Bronchial epithelial cell (primary cell): ENCODE data around the gene SEC24D. TPM values are rescaled to one million over a fixed set of nuclear protein-coding genes. Genes with fewer than 3 reads are reported as not detected.

ENCODE experiments used
- DNase-seq: peaks from one replicate; pipeline ENCODE4 v3.0.0-alpha.2; 2010; ENCODE audit warnings: low read depth
- FAIRE-seq: peaks from 2 replicates; lab custom pipeline; 2011; peaks lifted over from hg19 to GRCh38; lab: Jason Lieb, UNC
- H3K27me3 ChIP-seq: 2 replicates; pipeline ENCODE4 v1.5.1; 2011; ENCODE audit warnings: low read length; ENCODE audit not compliant: control insufficient read depth, insufficient read depth
- H3K36me3 ChIP-seq: 2 replicates; pipeline ENCODE4 v1.5.1; 2011; ENCODE audit warnings: low read length; ENCODE audit not compliant: control insufficient read depth, insufficient read depth
- H3K4me3 ChIP-seq: 2 replicates; pipeline ENCODE4 v1.5.1; 2011; ENCODE audit warnings: mild to moderate bottlenecking, low read depth, low read length, control low read depth
- CTCF ChIP-seq: IDR thresholded peaks from 2 replicates; pipeline ENCODE4 v1.5.1; 2011; ENCODE audit warnings: mild to moderate bottlenecking, moderate library complexity, low read length, control low read depth, inconsistent platforms; ENCODE audit not compliant: insufficient read depth, severe bottlenecking
- total RNA-seq: library from RNA; depleted of rRNA; stranded (reverse); fragments of >200 nt; gene quantifications from 2 replicates; pipeline ENCODE4 v1.2.1, GENCODE V29; 2014

SEC24D gene
- total RNA-seq, 1 donor from 2014 or later = 18.4 TPM

DNA sequence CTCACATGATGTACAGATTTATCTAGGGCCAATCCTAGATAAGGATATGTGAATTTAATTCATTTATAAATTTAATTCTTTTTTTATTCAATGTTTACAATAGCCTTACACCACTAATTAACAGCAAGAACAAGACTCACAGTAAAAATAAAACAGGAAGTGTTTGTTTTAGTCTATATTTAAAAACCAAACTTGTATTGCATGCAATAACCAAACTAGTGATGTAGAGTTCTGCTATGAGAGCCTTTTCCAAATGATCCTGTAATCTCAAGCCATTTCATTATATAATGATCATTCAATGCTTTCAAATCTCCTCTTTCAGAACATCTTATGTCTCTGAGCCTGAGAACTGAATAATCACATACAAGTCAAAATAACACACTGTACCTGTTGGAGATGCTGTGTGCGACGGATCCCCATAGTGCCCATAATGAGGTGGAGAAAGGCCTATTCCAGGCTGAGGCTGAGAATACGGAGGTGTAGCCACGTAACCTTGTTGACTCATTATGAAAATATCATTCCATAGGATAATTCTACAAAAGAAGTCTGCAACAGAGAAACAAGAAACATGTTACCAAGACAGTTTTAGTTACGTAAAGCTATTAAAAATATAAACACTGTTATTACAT, 2.6 kb downstream of the SEC24D start:
- FAIRE-seq (no peak), DNase-seq (peak; percentile 33)
- no peaks in the 10 kb centered on the region for H3K27me3 ChIP-seq
- TF ChIP-seq CTCF = no peak
- no peak overlapping the region for H3K4me3 ChIP-seq
- H3K36me3 ChIP-seq = peaks cover 3% of the 10 kb centered on the region

GRCh38 chr4:118829107-118829506, 6.8 kb downstream of the SEC24D start:
- Histone ChIP-seq H3K36me3 (peaks cover 3% of the 10 kb centered on the region), H3K27me3 (no peaks in the 10 kb centered on the region), H3K4me3 (no peak overlapping the region)
- FAIRE-seq (no peak), DNase-seq (no peak)
- TF ChIP-seq CTCF = no peak

DNA sequence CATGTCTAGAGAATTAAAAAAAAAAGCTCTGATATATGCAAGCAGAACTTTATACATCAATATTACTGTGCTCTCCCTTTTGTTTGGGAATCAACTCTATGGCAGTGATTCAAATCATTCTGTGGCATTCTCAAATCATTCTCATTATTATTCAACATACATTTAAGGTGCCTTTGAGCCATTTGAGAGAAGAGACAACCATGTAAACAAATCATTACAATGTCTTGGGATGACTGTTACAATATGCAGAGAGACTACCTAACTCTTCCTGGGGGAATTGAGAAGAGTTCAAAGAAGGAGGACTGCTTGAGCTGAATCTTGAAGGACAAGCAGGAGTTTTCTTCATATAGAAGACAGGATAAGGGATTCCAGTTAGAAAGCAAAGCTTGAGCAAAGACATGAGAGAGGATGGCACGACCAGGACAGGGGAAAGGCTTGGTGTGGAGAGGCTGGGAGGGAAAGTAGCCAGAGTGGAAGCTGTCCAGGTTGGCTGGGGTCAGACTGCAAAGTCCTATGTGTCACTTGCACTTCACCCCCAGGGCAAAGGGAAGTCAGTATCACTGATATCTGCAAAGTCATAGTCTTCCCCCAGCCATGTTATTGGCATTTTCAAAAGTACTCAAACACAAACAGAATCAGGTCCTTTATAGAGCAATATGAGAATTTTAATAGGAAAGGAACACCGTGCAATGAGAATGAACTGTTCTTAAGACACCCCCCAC, 9.0 kb downstream of the SEC24D start:
- peaks cover 2% of the 10 kb centered on the region for H3K36me3 ChIP-seq
- TF ChIP-seq CTCF = no peak
- H3K4me3 ChIP-seq = no peak overlapping the region
- DNase-seq (no peak), FAIRE-seq (no peak)
- H3K27me3 ChIP-seq = no peaks in the 10 kb centered on the region

DNA sequence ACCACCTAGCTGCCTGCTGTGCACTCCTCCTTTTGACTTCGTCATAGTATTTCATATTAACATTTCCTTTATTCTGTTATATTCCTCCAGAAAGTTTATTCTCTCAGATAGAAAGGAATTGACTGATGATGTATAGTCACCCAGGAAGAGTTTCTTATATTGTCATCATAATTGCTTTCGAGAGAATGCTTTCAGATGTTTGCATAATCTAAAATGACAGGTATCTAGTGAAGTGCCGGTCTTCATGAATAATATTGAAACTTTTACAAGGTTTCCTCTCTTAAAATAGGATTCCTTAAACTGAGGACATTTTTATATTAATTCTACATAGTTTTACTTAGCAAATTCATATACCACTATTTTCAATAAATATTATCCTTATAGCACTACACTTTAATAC, 10.1 kb downstream of the SEC24D start:
- no peaks in the 10 kb centered on the region for H3K27me3 ChIP-seq
- no peak for FAIRE-seq
- no peaks in the 10 kb centered on the region for H3K36me3 ChIP-seq
- TF ChIP-seq CTCF = no peak
- no peak overlapping the region for H3K4me3 ChIP-seq
- DNase-seq = no peak

DNA sequence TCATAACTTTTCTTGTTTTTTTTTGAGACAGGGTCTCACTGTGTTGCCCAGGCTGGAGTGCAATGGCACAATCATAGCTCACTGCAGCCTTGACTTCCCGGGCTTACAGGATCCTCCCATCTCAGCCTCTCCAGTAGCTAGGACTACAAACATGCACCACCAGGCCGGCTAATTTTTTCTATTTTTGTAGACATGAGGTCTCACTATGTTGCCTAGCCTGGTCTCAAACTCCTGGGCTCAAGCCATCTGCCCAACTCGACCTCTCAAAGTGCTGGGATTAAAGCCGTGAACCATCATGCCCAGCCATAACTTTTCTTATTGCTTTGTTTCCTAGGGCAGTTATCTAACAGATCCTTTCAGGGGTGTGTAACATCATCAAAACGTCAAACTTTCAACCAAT, 11.8 kb downstream of the SEC24D start:
- Histone ChIP-seq H3K4me3 (no peak overlapping the region), H3K36me3 (no peaks in the 10 kb centered on the region), H3K27me3 (no peaks in the 10 kb centered on the region)
- FAIRE-seq (no peak), DNase-seq (no peak)
- no peak for TF ChIP-seq CTCF

DNA sequence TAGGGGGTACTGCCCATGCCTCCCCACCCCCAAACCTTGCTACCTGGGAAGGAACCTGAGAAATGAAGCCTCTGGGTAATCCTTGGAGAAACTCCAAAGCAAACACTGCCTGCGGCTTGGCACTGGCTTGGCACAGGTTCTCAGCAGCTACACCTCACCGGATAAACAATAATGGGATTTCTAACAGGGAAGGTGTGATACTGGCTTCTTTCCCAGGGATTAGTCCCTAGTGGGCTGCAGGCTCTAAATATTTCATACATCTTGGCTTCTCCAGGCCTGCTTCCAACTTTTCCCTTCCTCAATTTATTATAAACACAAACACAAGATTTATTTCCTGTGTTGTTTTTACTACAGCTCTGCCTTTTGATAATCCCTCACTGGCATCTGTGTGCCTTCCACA, 12.5 kb downstream of the SEC24D start:
- no peak for TF ChIP-seq CTCF
- DNase-seq = peak; percentile 85

More for the DNA sequence above, 12.5 kb downstream of the SEC24D start:
- FAIRE-seq = no peak
- Histone ChIP-seq H3K27me3 (no peaks in the 10 kb centered on the region), H3K36me3 (no peaks in the 10 kb centered on the region), H3K4me3 (no peak overlapping the region)
